Peyer's patch (tissue), 4 donors: ENCODE data around the gene CCDC9B.

Experiments used
- CTCF ChIP-seq, 6 experiments: fragments of 450-650 bp in 4 of 6; fragments of 200-600 bp in 2 of 6; sonication (generic) in 1 of 6; IDR thresholded peaks; one replicate each; pipeline ENCODE4 v1.5.1; 2017 to 2019; ENCODE audit warnings: antibody characterized with exemption in 6 of 6, mild to moderate bottlenecking in 3 of 6, moderate library complexity in 1 of 6
- POLR2A ChIP-seq, 2 donors: fragments of 450-650 bp; IDR thresholded peaks; one replicate each; pipeline ENCODE4 v1.5.1; 2017; ENCODE audit warnings: antibody characterized with exemption in 2 of 2, mild to moderate bottlenecking in 2 of 2, moderate library complexity in 2 of 2

DNA sequence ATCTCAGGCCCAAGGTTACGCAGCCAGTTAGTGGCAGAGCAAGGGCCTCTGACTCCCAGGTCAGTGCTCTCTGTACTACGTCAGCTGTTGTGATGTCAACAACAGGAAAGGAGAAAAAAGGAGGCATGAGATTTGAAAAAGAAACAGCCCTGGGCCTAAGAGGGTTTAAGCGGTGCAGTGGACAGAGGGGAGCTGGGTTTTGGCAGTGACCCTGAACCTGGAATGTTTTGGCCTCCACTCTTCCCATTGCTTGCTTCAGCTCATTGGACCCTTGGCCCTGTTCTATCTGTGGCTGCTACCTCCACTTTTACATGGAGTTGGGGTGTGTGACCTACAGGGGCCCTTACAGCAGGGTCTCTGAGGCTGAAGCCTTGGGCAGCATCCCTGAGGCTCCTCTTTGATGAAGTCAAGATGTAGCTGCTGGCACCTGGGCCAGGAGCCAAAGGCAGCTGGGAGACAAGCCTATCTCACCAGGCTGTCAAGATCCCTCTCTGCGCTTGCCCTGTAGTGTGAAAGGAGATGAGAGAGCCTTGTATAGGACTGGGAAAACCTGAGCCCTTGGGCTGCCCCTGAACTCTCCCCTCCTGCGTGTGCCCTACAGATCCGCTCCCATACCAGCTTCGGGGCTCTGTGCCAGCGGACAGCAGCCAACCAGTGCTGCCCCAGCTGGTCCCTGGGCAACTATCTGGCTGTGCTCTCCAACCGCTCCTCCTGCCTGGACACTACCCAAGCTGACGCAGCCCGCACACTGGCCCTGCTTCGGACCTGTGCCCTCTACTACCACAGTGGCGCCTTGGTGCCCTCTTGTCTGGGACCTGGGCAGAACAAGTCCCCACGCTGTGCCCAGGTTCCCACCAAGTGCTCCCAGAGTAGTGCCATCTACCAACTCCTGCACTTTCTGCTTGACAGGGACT lies 26.0 kb upstream of the CCDC9B start:
- TF ChIP-seq CTCF (IDR thresholded peaks at IDR 0.05) (no peak), POLR2A (IDR thresholded peaks at IDR 0.05) (no peak)
